Progenitor cell of endocrine pancreas (in vitro differentiated cells): ENCODE results near the gene COL4A6. TPM values are rescaled to one million over a fixed set of nuclear protein-coding genes. Genes with fewer than 3 reads are reported as not detected.

ENCODE experiments used
- DNase-seq: peaks from one replicate; pipeline ENCODE4 v3.0.0; 2021; ENCODE audit warnings: low spot score; ENCODE audit not compliant: unreplicated experiment
- H3K27ac Mint-ChIP-seq: 2 replicates; pipeline ENCODE4 v1.8.0; 2021; ENCODE audit warnings: mild to moderate bottlenecking, moderate library complexity, mixed read lengths
- H3K27me3 Mint-ChIP-seq: 2 replicates; pipeline ENCODE4 v1.8.0; 2021; ENCODE audit warnings: mixed read lengths
- H3K36me3 Mint-ChIP-seq: 2 replicates; pipeline ENCODE4 v1.8.0; 2022; ENCODE audit warnings: mixed read lengths; ENCODE audit not compliant: insufficient read depth
- H3K4me1 Mint-ChIP-seq: 2 replicates; pipeline ENCODE4 v1.8.0; 2021; ENCODE audit warnings: low read depth, mixed read lengths
- H3K4me3 Mint-ChIP-seq: 2 replicates; pipeline ENCODE4 v1.8.0; 2021; ENCODE audit warnings: low read depth, mild to moderate bottlenecking, moderate library complexity, mixed read lengths
- H3K9me3 Mint-ChIP-seq: 2 replicates; pipeline ENCODE4 v1.8.0; 2021; ENCODE audit warnings: low read depth, mixed read lengths
- total RNA-seq: library from RNA; stranded (reverse); gene quantifications from 2 replicates; pipeline ENCODE4 v1.2.1, GENCODE V29; 2021
- TF ChIP-seq, protein P1 (sequence below): fragments of 200-600 bp; sonication (generic); IDR thresholded peaks from one replicate; pipeline ENCODE4 v1.5.0; 2021; ENCODE audit warnings: antibody characterized with exemption, mild to moderate bottlenecking; ENCODE audit not compliant: unreplicated experiment

The COL4A6 gene
- total RNA-seq, 1 donor from 2014 or later: 66.6 TPM

DNA sequence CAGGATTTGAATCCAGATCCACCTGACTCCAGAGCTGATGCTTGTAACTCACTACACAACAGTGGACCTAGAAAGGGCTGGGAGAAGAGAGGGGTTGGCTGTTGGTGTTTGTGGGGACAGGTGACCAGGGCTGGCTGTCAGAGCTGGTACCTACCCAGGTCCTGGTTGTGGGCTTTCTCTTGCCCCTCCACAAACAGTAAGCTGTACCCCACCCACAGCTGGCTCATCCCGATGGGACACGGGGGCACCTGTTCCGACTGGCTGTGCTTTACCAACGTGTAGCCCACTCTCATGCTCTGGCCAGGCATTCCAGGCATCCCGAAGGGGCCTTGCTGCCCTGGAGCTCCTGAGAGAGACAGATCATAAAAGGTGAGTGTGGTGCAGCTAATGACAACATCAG lies 277.9 kb downstream of the COL4A6 start:
- TF ChIP-seq, protein P1, sequence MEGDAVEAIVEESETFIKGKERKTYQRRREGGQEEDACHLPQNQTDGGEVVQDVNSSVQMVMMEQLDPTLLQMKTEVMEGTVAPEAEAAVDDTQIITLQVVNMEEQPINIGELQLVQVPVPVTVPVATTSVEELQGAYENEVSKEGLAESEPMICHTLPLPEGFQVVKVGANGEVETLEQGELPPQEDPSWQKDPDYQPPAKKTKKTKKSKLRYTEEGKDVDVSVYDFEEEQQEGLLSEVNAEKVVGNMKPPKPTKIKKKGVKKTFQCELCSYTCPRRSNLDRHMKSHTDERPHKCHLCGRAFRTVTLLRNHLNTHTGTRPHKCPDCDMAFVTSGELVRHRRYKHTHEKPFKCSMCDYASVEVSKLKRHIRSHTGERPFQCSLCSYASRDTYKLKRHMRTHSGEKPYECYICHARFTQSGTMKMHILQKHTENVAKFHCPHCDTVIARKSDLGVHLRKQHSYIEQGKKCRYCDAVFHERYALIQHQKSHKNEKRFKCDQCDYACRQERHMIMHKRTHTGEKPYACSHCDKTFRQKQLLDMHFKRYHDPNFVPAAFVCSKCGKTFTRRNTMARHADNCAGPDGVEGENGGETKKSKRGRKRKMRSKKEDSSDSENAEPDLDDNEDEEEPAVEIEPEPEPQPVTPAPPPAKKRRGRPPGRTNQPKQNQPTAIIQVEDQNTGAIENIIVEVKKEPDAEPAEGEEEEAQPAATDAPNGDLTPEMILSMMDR: no peak

DNA sequence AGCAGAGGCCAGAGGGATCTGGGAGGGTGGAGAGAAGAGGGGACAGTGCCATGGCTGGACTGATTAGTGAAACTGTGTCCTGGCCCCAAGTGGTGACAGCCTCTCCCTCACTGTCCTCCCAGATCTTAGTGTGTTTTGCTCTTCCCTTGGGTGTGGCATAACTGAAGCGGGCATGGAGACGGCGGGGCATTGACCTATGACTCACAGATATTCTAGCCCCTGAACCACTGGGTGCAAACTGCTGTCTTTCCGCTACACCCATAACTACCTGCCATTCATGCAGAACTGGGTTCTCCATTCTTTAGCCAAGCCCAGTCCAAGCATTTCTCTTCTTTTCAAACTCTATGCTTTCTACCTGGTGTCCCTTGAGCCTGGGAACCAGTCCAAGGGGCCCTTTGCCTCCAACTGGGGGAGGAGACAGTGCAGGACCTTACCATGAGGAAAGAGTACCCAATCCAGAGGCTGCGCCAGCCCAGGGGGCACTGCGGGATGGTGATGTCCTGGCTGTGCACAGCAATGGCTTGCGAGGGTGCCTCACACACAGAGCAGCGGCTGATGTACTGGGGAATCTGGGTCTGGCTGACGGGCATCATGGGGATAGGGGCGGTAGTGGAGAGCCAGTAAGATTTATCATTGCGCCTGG lies 279.1 kb downstream of the COL4A6 start:
- peaks cover 4% of the 10 kb centered on the region for H3K36me3 Mint-ChIP-seq
- DNase-seq: no peak
- TF ChIP-seq, protein P1: no peak
- H3K4me3 Mint-ChIP-seq: no peak overlapping the region
- H3K9me3 Mint-ChIP-seq: no peaks in the 10 kb centered on the region
- H3K27me3 Mint-ChIP-seq: no peaks in the 10 kb centered on the region
- H3K27ac Mint-ChIP-seq: no peak overlapping the region
- no peaks in the 10 kb centered on the region for H3K4me1 Mint-ChIP-seq

More for the DNA sequence above, 277.9 kb downstream of the COL4A6 start:
- no peaks in the 10 kb centered on the region for H3K27me3 Mint-ChIP-seq
- no peaks in the 10 kb centered on the region for H3K9me3 Mint-ChIP-seq
- DNase-seq: no peak
- no peaks in the 10 kb centered on the region for H3K4me1 Mint-ChIP-seq
- H3K4me3 Mint-ChIP-seq: no peak overlapping the region
- H3K27ac Mint-ChIP-seq: no peak overlapping the region
- H3K36me3 Mint-ChIP-seq: peaks cover 4% of the 10 kb centered on the region

DNA sequence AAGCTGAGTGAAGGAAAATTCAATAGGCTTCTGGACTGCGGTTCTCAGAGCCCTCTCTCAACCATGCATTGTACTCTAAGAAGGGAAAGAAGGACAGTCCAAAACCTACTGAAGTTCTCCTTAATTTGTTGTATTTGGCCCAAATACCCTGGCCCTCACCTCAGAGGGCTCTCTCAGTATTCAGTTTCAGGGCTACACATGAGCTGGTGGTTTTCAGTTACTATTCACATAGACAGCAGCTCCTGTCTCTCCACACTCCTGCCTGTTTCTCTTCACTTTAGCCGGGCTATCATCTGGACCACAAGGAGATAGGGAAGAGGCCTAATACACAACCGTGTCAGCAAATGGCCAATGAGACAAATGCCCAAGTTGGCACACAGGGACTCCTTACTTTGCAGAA lies 280.6 kb downstream of the COL4A6 start:
- Mint-ChIP-seq H3K4me3 (no peak overlapping the region), H3K36me3 (peaks cover 1% of the 10 kb centered on the region), H3K9me3 (no peaks in the 10 kb centered on the region), H3K27ac (no peak overlapping the region), H3K4me1 (no peaks in the 10 kb centered on the region), H3K27me3 (no peaks in the 10 kb centered on the region)
- DNase-seq: no peak
- TF ChIP-seq, protein P1: no peak

DNA sequence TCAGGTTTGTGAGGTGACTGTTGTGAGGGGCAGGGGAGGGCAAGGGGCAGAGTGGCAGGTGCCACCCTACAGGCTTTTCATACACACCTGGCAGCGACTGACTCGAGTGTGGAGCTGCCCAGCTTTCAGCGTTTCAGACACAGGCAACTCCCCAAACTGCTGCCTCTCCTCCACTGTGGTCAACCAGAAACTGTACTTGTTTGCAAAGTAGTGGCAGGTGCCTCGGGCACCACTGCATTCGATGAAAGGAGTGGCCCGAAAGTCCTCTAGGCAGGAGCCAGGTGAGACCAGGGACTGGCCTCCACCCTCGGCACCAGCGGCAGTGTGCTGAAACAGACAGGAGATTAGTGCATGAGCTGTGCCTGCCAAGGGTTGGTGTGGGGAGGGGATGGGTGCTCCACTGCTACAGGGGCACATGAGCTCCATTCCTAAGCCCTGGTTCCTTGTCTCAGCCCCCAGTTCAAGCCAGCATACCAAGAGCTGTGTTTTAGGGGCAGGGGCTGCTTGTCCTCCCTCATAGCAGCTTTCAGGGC lies 281.2 kb downstream of the COL4A6 start:
- Mint-ChIP-seq H3K27ac (no peak overlapping the region), H3K4me3 (no peak overlapping the region), H3K36me3 (peaks cover 1% of the 10 kb centered on the region), H3K27me3 (no peaks in the 10 kb centered on the region), H3K9me3 (no peaks in the 10 kb centered on the region), H3K4me1 (no peaks in the 10 kb centered on the region)
- DNase-seq: no peak
- TF ChIP-seq, protein P1: no peak

DNA sequence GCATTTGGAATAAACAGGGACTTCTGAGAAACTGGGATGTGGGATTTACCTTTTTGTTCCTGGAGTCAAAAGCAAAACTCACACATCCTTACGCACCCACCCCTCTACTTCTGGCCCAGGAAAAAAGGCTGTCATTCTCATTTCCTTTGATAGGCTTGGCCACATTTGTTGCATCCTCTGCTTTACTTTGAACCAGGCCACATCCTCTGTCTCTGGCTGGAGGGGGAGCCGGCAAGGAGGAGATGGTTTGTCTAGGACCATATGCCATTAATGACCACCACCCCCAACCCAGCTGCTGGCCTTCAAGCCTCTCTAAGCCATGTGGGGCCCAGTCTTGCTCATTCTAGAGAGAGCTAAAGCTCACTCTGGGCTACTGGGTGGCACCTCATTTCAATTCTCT lies 282.1 kb downstream of the COL4A6 start:
- Mint-ChIP-seq H3K36me3 (peaks cover 1% of the 10 kb centered on the region), H3K4me1 (no peaks in the 10 kb centered on the region), H3K9me3 (no peaks in the 10 kb centered on the region), H3K27me3 (no peaks in the 10 kb centered on the region), H3K27ac (no peak overlapping the region), H3K4me3 (no peak overlapping the region)
- DNase-seq: no peak
- TF ChIP-seq, protein P1: no peak
